H1 (cell line): Measurements from ENCODE around the gene MMEL1.

Experiments used
- JUN ChIP-seq: IDR thresholded peaks from 2 replicates; pipeline ENCODE4 v1.6.1; 2011; ENCODE audit warnings: low read depth, mild to moderate bottlenecking, improper control_type of control experiment, low read length
- JUND ChIP-seq: IDR thresholded peaks from 2 replicates; pipeline ENCODE4 v1.6.1; 2011; ENCODE audit warnings: mild to moderate bottlenecking, improper control_type of control experiment, low read length
- POLR2A ChIP-seq, 2 experiments: IDR thresholded peaks; 1 replicate in 1 of 2; 2 replicates in 1 of 2; pipeline ENCODE4 v1.6.1; 2011; ENCODE audit warnings: low read depth in 2 of 2, low read length in 2 of 2, mild to moderate bottlenecking in 2 of 2; ENCODE audit errors: control extremely low read depth in 1 of 2
- RFX5 ChIP-seq: IDR thresholded peaks from 2 replicates; pipeline ENCODE4 v1.6.1; 2011; ENCODE audit warnings: low read depth, low read length, improper control_type of control experiment, borderline replicate concordance
- SIX5 ChIP-seq: IDR thresholded peaks from 2 replicates; pipeline ENCODE4 v1.6.1; 2011; ENCODE audit warnings: mild to moderate bottlenecking, low read depth, low read length
- TF ChIP-seq, protein P1 (sequence below), 3 experiments: IDR thresholded peaks; 1 replicate in 2 of 3; 2 replicates in 1 of 3; pipeline versions ENCODE4 v1.5.1 to v1.6.1; 2011; ENCODE audit warnings: low read length in 3 of 3, mild to moderate bottlenecking in 3 of 3, inconsistent platforms in 2 of 3, low read depth in 1 of 3, moderate library complexity in 1 of 3; ENCODE audit not compliant: insufficient read depth in 1 of 3; ENCODE audit errors: control extremely low read depth in 1 of 3

DNA sequence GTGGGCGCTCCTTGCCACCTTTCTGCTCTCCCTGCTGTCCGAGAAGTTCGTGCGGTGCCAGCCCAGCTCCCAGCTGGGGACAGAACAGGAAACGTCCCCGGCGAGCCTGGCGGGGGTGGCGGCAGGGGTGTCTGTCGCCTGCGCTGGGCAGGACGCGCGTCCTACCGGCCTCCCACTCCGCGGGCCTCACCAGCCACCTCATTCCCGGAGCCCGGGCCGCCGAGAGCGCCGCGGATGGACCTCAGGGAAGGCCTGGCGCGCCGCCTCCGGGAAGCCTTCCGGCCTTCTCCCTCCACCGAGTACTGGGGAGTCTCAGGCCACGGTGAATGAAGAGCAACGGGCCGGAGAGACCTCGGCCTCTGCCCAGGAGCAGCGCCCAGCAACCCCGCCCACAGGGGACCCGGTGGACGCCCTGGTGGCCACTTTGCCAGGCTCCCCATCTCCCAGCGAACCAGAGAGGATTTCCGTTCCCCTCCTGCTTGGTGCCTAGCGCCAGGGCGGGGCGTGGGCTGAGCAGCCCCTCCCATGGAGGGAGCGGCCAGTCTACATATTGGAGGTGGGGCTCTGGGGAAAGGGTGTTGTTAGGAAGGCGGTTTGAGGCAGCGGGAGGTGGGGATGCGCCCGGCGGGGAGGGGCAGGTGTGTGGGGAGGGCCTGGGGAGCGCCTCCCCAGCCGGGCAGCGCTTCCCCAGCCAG lies 86.2 kb downstream of the MMEL1 start:
- TF ChIP-seq JUN, result no peak
- TF ChIP-seq POLR2A (IDR thresholded peaks at IDR 0.05; ENCODE audit: control extremely low read depth in 1 of 2, low read depth in 2 of 2, low read length in 2 of 2), result no peak
- TF ChIP-seq, protein P1, sequence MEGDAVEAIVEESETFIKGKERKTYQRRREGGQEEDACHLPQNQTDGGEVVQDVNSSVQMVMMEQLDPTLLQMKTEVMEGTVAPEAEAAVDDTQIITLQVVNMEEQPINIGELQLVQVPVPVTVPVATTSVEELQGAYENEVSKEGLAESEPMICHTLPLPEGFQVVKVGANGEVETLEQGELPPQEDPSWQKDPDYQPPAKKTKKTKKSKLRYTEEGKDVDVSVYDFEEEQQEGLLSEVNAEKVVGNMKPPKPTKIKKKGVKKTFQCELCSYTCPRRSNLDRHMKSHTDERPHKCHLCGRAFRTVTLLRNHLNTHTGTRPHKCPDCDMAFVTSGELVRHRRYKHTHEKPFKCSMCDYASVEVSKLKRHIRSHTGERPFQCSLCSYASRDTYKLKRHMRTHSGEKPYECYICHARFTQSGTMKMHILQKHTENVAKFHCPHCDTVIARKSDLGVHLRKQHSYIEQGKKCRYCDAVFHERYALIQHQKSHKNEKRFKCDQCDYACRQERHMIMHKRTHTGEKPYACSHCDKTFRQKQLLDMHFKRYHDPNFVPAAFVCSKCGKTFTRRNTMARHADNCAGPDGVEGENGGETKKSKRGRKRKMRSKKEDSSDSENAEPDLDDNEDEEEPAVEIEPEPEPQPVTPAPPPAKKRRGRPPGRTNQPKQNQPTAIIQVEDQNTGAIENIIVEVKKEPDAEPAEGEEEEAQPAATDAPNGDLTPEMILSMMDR (IDR thresholded peaks at IDR 0.05; ENCODE audit: control extremely low read depth in 1 of 3, insufficient read depth in 1 of 3, low read depth in 1 of 3, low read length in 3 of 3), result no peak
- TF ChIP-seq RFX5, result no peak
- TF ChIP-seq JUND, result no peak
- TF ChIP-seq SIX5, result no peak
